ENCODE data around the gene PAK1IP1. TPM values are rescaled to one million over a fixed set of nuclear protein-coding genes. Genes with fewer than 3 reads are reported as not detected.

The PAK1IP1 gene
- total and polyA plus RNA-seq, 10 of the 15 experiments (the other 5 are each of a cell fraction or from before 2014, with no cell fraction given) = 26.0 to 98.5 (median 47.8) TPM

DNA sequence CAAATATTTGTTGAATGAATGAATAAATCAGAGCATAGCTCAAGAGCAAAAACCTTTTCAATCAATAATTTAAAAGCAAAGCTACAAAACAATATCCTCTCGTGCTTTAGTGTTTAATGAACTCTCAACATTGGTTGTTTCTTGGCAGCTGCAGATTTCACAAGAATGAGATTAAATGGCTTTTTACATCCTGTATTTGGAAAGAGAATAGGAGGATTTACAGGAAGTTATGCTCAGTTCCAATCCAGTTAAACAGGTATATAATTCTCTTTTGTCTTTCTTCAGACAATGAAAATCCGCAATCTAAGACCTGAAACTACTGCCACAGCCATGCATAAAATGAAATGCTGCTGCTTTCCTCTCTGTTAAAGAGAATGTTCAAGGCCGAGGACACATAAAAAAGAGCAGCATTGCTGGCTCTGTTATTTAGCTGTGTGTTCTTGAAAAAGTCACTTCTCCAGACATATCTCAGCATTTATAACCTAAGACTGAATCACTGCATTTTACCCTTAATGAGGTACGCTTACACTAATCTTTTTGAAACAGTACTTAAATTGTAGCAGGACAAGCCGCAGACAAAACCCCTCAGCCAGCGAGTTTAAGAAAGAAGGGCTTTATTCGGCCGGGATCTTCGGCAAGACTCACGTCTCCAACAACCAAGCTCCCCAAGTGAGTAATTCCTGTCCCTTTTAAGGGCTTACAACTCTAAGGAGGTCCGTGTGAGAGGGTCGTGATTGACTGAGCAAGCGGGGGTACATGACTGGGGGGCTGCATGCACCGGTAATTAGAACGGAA, 3.9 kb upstream of the PAK1IP1 start:
- H3K36me3 ChIP-seq (ENCODE audit: control insufficient read depth in 2 of 2, insufficient read depth in 2 of 2, low read length in 1 of 2) = no peaks in the 10 kb centered on the region
- peaks cover 5% of the 10 kb centered on the region; the same call in 1 of the 2 replicates for H3K4me1 ChIP-seq (ENCODE audit: control insufficient read depth, insufficient read depth, low read length)
- H3K27me3 ChIP-seq (replicated peaks in 1 of 2; ENCODE audit: control insufficient read depth in 2 of 2, insufficient read depth in 2 of 2, low read length in 1 of 2) = no peaks in the 10 kb centered on the region
- no peak overlapping the region for H3K27ac ChIP-seq (ENCODE audit: control insufficient read depth, insufficient read depth)
- ChIA-PET CTCF (interaction anchor here (0.9 to 1.6 kb wide), 3 partner anchors 29 to 212 kb away, joined by 3 to 7 read pairs (median 3); no protein-coding TSS in a partner anchor), POLR2A (no interaction called here), SMC1A (ENCODE audit: uncharacterized antibody, unreplicated experiment) (interaction anchor here (0.8 to 1.7 kb wide), 3 partner anchors 33 to 162 kb away, joined by 3 to 4 read pairs (median 3); no protein-coding TSS in a partner anchor), RAD21 (ENCODE audit: unreplicated experiment) (interaction anchor here (1.4 kb wide), 1 partner anchor 181 kb away, joined by 3 read pairs; no protein-coding TSS in a partner anchor)
- in situ Hi-C loops (cut with MboI) (no loop called here), intact Hi-C loops (cut with micrococcal nuclease; ENCODE audit: unreplicated experiment) (no loop called here)
- H3K79me2 ChIP-seq (ENCODE audit: control insufficient read depth, insufficient read depth, low read length) = peaks cover 25% of the 10 kb centered on the region
- H3K9me3 ChIP-seq (replicated peaks; ENCODE audit: control insufficient read depth, insufficient read depth, low read length) = no peaks in the 10 kb centered on the region
- no peak overlapping the region for H3K4me2 ChIP-seq (ENCODE audit: control insufficient read depth, insufficient read depth)
- 91% methylated on average over 15 of the region's 15 CpGs for WGBS (ENCODE audit: insufficient coverage, insufficient replicate concordance, low lambda C conversion rate, missing lambda C conversion rate)
- H3K9ac ChIP-seq (ENCODE audit: control insufficient read depth, insufficient read depth, low read length) = no peak overlapping the region
- no TSS peak for BruUV-seq (replicated peaks)
- no peak overlapping the region for H3K4me3 ChIP-seq
- no peaks in the 10 kb centered on the region for H4K20me1 ChIP-seq (ENCODE audit: control insufficient read depth, insufficient read depth)
- ATAC-seq (no peak), FAIRE-seq (no peak), DNase-seq (ENCODE audit: low read depth, low spot score) (no peak)
- no peak overlapping the region for H2AFZ ChIP-seq (ENCODE audit: control insufficient read depth, low read depth, low read length)
- TF ChIP-seq TAF1 (IDR thresholded peaks at IDR 0.05; ENCODE audit: borderline replicate concordance, low read depth, low read length) (no peak), NFIC (IDR thresholded peaks at IDR 0.05; ENCODE audit: low read depth, low read length) (no peak), POLR2AphosphoS5 (IDR thresholded peaks at IDR 0.05; ENCODE audit: low read length) (no peak), LARP7 (IDR thresholded peaks at IDR 0.05) (no peak), PAX5 (IDR thresholded peaks at IDR 0.05; ENCODE audit: borderline replicate concordance, low read depth, low read length) (no peak), SMAD1 (IDR thresholded peaks at IDR 0.05; ENCODE audit: low read depth, partially characterized antibody) (no peak), MXI1 (IDR thresholded peaks at IDR 0.05; ENCODE audit: low read depth, low read length) (no peak), ZNF622 (IDR thresholded peaks at IDR 0.05) (no peak), JUNB (IDR thresholded peaks at IDR 0.05) (no peak), RELA (IDR thresholded peaks at IDR 0.05; ENCODE audit: borderline replicate concordance, partially characterized antibody) (no peak)
- TF ChIP-seq, protein P1, sequence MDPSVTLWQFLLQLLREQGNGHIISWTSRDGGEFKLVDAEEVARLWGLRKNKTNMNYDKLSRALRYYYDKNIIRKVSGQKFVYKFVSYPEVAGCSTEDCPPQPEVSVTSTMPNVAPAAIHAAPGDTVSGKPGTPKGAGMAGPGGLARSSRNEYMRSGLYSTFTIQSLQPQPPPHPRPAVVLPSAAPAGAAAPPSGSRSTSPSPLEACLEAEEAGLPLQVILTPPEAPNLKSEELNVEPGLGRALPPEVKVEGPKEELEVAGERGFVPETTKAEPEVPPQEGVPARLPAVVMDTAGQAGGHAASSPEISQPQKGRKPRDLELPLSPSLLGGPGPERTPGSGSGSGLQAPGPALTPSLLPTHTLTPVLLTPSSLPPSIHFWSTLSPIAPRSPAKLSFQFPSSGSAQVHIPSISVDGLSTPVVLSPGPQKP (IDR thresholded peaks at IDR 0.05; ENCODE audit: low read depth, low read length) = no peak
- TF ChIP-seq, protein P2, sequence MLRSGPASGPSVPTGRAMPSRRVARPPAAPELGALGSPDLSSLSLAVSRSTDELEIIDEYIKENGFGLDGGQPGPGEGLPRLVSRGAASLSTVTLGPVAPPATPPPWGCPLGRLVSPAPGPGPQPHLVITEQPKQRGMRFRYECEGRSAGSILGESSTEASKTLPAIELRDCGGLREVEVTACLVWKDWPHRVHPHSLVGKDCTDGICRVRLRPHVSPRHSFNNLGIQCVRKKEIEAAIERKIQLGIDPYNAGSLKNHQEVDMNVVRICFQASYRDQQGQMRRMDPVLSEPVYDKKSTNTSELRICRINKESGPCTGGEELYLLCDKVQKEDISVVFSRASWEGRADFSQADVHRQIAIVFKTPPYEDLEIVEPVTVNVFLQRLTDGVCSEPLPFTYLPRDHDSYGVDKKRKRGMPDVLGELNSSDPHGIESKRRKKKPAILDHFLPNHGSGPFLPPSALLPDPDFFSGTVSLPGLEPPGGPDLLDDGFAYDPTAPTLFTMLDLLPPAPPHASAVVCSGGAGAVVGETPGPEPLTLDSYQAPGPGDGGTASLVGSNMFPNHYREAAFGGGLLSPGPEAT (IDR thresholded peaks at IDR 0.05; ENCODE audit: low read depth) = no peak
- TF ChIP-seq, protein P3, sequence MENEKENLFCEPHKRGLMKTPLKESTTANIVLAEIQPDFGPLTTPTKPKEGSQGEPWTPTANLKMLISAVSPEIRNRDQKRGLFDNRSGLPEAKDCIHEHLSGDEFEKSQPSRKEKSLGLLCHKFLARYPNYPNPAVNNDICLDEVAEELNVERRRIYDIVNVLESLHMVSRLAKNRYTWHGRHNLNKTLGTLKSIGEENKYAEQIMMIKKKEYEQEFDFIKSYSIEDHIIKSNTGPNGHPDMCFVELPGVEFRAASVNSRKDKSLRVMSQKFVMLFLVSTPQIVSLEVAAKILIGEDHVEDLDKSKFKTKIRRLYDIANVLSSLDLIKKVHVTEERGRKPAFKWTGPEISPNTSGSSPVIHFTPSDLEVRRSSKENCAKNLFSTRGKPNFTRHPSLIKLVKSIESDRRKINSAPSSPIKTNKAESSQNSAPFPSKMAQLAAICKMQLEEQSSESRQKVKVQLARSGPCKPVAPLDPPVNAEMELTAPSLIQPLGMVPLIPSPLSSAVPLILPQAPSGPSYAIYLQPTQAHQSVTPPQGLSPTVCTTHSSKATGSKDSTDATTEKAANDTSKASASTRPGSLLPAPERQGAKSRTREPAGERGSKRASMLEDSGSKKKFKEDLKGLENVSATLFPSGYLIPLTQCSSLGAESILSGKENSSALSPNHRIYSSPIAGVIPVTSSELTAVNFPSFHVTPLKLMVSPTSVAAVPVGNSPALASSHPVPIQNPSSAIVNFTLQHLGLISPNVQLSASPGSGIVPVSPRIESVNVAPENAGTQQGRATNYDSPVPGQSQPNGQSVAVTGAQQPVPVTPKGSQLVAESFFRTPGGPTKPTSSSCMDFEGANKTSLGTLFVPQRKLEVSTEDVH (IDR thresholded peaks at IDR 0.05; ENCODE audit: low read depth, partially characterized antibody) = no peak
- TF ChIP-seq, protein P4, sequence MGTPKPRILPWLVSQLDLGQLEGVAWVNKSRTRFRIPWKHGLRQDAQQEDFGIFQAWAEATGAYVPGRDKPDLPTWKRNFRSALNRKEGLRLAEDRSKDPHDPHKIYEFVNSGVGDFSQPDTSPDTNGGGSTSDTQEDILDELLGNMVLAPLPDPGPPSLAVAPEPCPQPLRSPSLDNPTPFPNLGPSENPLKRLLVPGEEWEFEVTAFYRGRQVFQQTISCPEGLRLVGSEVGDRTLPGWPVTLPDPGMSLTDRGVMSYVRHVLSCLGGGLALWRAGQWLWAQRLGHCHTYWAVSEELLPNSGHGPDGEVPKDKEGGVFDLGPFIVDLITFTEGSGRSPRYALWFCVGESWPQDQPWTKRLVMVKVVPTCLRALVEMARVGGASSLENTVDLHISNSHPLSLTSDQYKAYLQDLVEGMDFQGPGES (IDR thresholded peaks at IDR 0.05) = no peak

Data from GM12878 (cell line).